IMR-90 (cell line): ENCODE measurements around the gene MLST8.

Source experiments
- FOS ChIP-seq: fragments of 150-350 bp; IDR thresholded peaks from 2 replicates; pipeline ENCODE4 v1.6.1; 2016; ENCODE audit warnings: low read depth, low read length
- MAZ ChIP-seq: IDR thresholded peaks from 2 replicates; pipeline ENCODE4 v1.6.1; 2012; ENCODE audit warnings: low read depth, mild to moderate bottlenecking, low read length, improper control_type of control experiment, moderate library complexity, borderline replicate concordance
- MXI1 ChIP-seq: IDR thresholded peaks from 2 replicates; pipeline ENCODE4 v1.6.1; 2012; ENCODE audit warnings: low read depth, mild to moderate bottlenecking, low read length, moderate library complexity, borderline replicate concordance
- POLR2A ChIP-seq: IDR thresholded peaks from 2 replicates; pipeline ENCODE4 v1.6.1; 2012; ENCODE audit warnings: mild to moderate bottlenecking, low read depth, low read length
- RAD21 ChIP-seq: IDR thresholded peaks from 2 replicates; pipeline ENCODE4 v1.6.1; 2012; ENCODE audit warnings: low read length, improper control_type of control experiment
- RCOR1 ChIP-seq: IDR thresholded peaks from 2 replicates; pipeline ENCODE4 v1.6.1; 2012; ENCODE audit warnings: mild to moderate bottlenecking, low read length, improper control_type of control experiment; ENCODE audit not compliant: insufficient replicate concordance
- RFX5 ChIP-seq: IDR thresholded peaks from 2 replicates; pipeline ENCODE4 v1.8.0; 2012; ENCODE audit warnings: low read depth, mild to moderate bottlenecking, low read length, moderate library complexity
- TF ChIP-seq, protein P1 (sequence below): conservative IDR thresholded peaks from 2 replicates; pipeline ENCODE4 v1.5.1; 2012; ENCODE audit warnings: mild to moderate bottlenecking, low read depth, low read length, improper control_type of control experiment
- TF ChIP-seq, protein P2 (sequence below): fragments of 150-350 bp; IDR thresholded peaks from 2 replicates; pipeline ENCODE4 v1.6.1; 2017; ENCODE audit warnings: mild to moderate bottlenecking, antibody characterized with exemption, low read length, low read depth

DNA sequence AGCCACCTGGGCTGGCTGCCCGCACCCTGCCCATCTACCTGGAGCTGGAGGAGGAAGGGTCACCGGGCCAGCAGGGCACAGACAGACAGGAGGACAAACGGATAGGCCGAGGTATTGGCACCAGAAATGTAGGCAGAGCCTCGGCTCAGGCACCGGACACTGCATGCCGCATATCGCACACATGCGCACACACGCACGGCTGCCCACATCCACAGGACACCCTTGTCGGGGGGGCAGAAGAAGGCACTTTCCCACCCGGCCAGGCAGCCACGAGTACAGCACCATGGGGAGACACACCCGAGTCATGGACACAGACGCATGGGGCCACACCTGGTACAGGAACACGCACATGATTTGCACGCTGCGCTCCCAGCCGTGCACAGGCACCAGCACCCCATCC, 23.3 kb upstream of the MLST8 start:
- TF ChIP-seq RAD21 (no peak), MAZ (no peak), POLR2A (no peak), RCOR1 (no peak), RFX5 (no peak), FOS (no peak), MXI1 (no peak)
- TF ChIP-seq, protein P1, sequence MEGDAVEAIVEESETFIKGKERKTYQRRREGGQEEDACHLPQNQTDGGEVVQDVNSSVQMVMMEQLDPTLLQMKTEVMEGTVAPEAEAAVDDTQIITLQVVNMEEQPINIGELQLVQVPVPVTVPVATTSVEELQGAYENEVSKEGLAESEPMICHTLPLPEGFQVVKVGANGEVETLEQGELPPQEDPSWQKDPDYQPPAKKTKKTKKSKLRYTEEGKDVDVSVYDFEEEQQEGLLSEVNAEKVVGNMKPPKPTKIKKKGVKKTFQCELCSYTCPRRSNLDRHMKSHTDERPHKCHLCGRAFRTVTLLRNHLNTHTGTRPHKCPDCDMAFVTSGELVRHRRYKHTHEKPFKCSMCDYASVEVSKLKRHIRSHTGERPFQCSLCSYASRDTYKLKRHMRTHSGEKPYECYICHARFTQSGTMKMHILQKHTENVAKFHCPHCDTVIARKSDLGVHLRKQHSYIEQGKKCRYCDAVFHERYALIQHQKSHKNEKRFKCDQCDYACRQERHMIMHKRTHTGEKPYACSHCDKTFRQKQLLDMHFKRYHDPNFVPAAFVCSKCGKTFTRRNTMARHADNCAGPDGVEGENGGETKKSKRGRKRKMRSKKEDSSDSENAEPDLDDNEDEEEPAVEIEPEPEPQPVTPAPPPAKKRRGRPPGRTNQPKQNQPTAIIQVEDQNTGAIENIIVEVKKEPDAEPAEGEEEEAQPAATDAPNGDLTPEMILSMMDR: no peak
- TF ChIP-seq, protein P2, sequence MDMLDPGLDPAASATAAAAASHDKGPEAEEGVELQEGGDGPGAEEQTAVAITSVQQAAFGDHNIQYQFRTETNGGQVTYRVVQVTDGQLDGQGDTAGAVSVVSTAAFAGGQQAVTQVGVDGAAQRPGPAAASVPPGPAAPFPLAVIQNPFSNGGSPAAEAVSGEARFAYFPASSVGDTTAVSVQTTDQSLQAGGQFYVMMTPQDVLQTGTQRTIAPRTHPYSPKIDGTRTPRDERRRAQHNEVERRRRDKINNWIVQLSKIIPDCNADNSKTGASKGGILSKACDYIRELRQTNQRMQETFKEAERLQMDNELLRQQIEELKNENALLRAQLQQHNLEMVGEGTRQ: no peak
